Measurements from ENCODE around the gene PKP1. TPM values are rescaled to one million over a fixed set of nuclear protein-coding genes. Genes with fewer than 3 reads are reported as not detected.

The PKP1 gene
- polyA plus RNA-seq, 1 experiment: 0.05 TPM

GRCh38 chr1:201331166-201331565, 47.9 kb downstream of the PKP1 start:
- POLR2A ChIA-PET: no interaction called here
- CTCF ChIA-PET: interaction anchor here (2.1 to 5.7 kb wide), 2 partner anchors 16 to 77 kb away, joined by 8 to 43 read pairs; no protein-coding TSS in a partner anchor
- H3K36me3 ChIP-seq (ENCODE audit: control insufficient read depth, insufficient read depth, low read length): no peaks in the 10 kb centered on the region
- no peak overlapping the region for H3K4me3 ChIP-seq (ENCODE audit: low read depth, low read length)
- TF ChIP-seq CTCF (IDR thresholded peaks at IDR 0.05; ENCODE audit: insufficient read depth, low read depth, low read length): no peak
- no peak for DNase-seq (ENCODE audit: low read depth)
- H3K27me3 ChIP-seq (ENCODE audit: control insufficient read depth, insufficient read depth, low read length): peaks cover 7% of the 10 kb centered on the region; the same call in 1 of the 2 replicates

- Histone ChIP-seq H3K36me3 (ENCODE audit: control insufficient read depth, insufficient read depth, low read length) (no peaks in the 10 kb centered on the region), H3K4me3 (ENCODE audit: low read depth, low read length) (no peak overlapping the region), H3K27me3 (ENCODE audit: control insufficient read depth, insufficient read depth, low read length) (peaks cover 9% of the 10 kb centered on the region)
- ChIA-PET CTCF (interaction anchor here (1.3 to 1.5 kb wide), 2 partner anchors 12 to 29 kb away, joined by 3 to 4 read pairs; no protein-coding TSS in a partner anchor), POLR2A (no interaction called here)
- DNase-seq (ENCODE audit: low read depth): no peak
- no peak for TF ChIP-seq CTCF (IDR thresholded peaks at IDR 0.05; ENCODE audit: insufficient read depth, low read depth, low read length)
Measured at GRCh38 chr1:201332021-201332420, 48.7 kb downstream of the PKP1 start.

GRCh38 chr1:201332616-201333335, 49.5 kb downstream of the PKP1 start:
- Histone ChIP-seq H3K36me3 (ENCODE audit: control insufficient read depth, insufficient read depth, low read length) (no peaks in the 10 kb centered on the region), H3K4me3 (ENCODE audit: low read depth, low read length) (no peak overlapping the region), H3K27me3 (ENCODE audit: control insufficient read depth, insufficient read depth, low read length) (peaks cover 11% of the 10 kb centered on the region)
- no peak for TF ChIP-seq CTCF (IDR thresholded peaks at IDR 0.05; ENCODE audit: insufficient read depth, low read depth, low read length)
- no peak for DNase-seq (ENCODE audit: low read depth)
- ChIA-PET POLR2A (no interaction called here), CTCF (interaction anchor here (1.0 to 1.5 kb wide), 3 partner anchors 12 to 29 kb away, joined by 3 to 4 read pairs (median 4); no protein-coding TSS in a partner anchor)

- POLR2A ChIA-PET: no interaction called here
- DNase-seq (ENCODE audit: low read depth): no peak
- Histone ChIP-seq H3K4me3 (ENCODE audit: low read depth, low read length) (no peak overlapping the region), H3K36me3 (ENCODE audit: control insufficient read depth, insufficient read depth, low read length) (no peaks in the 10 kb centered on the region), H3K27me3 (ENCODE audit: control insufficient read depth, insufficient read depth, low read length) (peaks cover 12% of the 10 kb centered on the region)
- CTCF ChIA-PET: interaction anchor here (0.9 to 4.1 kb wide), 4 partner anchors 12 to 101 kb away, joined by 3 to 19 read pairs (median 4); no protein-coding TSS in a partner anchor
- no peak for TF ChIP-seq CTCF (IDR thresholded peaks at IDR 0.05; ENCODE audit: insufficient read depth, low read depth, low read length)
Measured at GRCh38 chr1:201334325-201335173, 51.2 kb downstream of the PKP1 start.

Data from BJ (cell line).